ENCODE data around the gene VASH2.
"Not testable (repeated sequence)": the region's sequence is repeated elsewhere in the genome, so short reads cannot be mapped to it uniquely, and the experiment has no call there.

The VASH2 gene

DNA sequence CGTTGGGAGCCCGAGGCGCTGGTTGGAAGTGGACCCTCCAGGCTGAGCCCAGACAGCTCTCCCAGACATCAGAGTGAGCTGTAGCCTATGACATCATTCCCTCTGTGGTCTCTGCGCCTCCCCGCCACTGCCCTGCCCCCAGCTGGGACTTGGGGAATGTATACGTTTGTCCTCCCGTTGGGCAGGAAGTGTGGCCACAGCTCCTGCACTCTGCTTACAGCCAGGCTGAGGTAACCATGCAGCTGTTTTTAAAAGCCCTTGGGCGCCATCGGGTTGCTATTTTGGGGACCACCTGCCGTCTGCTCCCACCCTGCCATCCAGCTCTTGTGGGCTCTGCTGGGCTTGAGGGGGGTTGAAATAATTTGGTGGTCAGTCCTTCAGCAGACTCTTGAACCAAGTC lies 7.8 kb downstream of the VASH2 start:
- DNase-seq = no peak

DNA sequence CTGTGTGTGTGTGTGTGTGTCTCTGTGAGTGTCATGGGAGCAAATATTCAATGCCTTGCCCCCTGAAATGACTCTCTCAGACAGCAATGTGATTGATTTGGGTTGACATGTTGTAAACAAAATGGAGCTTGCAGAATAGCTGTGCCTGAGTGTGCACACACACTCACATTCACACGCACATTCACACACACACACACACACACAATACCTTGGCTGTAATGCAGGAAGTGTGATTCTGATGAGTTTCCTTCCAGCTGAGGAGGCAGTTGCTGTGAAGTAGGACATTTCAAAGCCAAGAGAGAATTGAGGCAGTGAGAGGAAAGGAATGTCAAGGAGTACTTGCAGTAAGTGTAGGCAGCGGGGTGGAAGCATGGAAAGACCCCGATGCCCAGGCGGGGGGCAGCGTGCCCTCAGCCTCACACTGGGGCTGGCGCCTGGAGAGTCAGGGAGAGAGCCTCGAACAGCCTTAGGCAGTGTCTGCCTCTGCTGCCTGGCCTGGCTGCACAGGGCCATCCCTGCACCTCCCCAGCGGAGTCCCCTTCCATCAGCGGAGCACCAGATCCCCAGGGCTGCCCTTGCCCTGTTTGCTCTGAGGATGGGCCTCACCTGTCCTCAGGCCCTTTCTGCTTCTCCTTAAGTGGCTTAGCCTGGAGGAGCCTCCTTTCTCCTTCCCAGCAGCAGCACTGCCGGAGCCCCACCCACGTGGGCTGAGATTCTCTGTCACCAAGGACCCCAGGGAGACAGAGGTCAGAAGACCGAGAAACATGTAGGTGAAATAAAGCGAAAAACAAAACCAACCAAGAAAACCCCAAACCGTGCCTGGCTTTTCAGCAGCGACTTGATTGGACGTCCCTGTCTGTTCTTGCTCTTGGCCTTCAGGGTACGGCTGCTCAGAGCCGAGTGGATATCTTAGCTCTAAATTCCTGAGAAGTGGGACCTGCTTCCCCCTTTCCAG lies 9.2 kb downstream of the VASH2 start:
- DNase-seq = no peak

DNA sequence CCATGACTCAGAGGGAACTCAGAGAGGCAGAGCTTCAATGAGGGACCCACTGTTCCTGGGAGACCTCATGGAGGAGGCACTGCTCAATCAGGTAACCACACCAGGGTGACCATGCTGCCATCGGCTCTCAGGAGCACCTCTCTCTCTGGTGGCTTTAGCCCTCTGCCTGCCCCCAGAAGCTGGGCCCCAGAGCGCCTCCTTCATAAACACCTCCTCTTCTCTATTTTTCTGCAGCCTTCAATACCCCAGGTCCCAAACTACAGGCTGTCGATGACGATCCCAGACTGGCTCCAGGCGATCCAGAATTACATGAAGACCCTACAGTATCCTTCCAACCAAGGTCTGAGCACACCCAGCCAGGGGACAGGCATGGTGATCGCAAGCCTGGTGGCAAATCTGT lies 10.6 kb downstream of the VASH2 start:
- DNase-seq = no peak

DNA sequence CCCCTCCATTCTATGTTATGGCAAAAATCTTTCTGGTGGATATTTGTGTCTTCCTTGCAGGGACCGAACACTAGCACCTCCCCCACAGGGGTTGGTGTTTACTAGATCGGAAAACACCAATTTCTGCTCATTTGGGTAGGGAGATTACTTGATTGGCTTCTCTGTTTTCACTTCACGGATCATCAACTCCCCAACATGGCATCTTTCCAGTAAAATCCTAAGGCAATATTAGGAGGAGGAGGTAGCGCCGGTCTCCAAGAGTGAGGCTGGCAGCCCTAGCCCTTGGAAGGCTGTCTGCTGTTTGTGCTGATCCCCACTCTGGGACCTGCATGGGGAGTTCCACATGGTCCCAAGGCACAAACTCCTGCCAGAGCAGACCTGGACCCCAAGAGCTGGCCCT lies 12.2 kb downstream of the VASH2 start:
- DNase-seq = no peak

DNA sequence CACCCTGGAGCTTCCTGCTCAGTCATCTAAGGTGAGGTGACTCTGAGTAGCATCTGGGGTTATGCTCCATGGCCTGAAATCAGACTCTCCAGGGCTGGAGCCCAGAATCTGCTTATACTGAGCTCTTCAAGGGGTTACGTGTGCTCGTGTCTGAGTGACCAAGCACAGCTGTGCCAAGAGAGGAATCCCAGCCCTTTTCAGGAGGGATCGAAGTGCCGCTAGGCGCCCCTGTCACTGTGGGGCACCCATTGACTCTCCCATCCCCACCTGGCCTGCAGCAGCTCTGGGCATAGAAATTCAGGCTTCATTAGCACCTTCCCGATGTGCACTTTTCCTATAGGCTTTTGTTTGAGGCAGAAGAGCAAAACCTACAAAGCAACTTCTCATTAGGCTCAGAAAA lies 13.8 kb downstream of the VASH2 start:
- no peak for DNase-seq

DNA sequence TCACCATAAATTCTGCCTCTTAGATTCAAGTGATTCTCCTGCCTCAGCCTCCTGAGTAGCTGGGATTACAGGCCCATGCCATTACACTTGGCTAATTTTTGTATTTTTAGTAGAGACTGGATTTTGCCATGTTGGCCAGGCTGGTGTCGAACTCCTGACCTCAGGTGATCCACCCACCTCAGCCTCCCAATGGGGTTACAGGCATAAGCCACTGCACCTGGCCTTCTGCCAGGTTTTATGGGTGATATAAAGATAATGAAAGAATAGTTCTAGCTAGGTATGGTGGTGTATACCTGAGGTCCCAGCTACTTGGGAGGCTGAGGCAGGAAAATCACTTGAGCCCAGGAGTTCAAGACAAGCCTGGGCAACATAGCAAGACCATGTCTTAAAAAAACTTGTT lies 14.7 kb downstream of the VASH2 start:
- not testable (repeated sequence) for DNase-seq

DNA sequence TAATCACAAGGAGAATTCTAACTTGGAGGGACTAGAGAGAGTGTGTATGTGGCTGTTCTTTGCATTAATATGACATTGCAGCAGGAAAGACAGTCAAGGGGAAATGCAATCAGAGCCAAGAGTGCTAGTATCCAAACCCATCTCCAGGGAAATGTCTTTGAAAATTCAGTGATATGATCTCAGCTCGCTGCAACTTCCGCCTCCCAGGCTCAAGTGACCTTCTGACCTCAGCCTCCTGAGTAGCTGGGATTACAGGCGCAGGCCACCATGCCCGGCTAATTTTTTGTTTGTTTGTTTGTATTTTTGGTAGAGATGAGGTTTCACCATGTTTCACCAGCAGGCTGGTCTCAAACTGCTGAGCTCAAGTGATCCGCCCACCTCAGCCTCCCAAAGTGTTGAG lies 16.3 kb downstream of the VASH2 start:
- DNase-seq = no peak

DNA sequence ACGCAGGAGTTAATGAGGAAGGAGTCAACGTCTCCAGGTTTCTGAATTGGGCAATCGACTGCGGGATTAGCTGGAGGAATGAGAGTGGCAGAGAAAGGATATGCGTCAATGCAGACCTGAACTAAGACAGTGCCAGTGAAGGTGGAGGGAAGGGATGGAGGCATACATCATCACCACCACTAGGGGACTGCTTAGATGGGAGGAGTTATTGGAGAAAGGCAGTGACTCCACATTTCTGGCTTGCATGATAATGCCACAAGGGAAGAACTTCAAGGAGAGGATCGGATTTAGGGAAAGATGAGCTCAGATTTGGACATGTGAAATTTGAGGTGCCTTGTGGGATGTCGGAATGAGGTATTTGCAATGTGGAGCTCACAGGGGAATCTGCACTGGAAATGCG lies 17.5 kb downstream of the VASH2 start:
- no peak for DNase-seq

DNA sequence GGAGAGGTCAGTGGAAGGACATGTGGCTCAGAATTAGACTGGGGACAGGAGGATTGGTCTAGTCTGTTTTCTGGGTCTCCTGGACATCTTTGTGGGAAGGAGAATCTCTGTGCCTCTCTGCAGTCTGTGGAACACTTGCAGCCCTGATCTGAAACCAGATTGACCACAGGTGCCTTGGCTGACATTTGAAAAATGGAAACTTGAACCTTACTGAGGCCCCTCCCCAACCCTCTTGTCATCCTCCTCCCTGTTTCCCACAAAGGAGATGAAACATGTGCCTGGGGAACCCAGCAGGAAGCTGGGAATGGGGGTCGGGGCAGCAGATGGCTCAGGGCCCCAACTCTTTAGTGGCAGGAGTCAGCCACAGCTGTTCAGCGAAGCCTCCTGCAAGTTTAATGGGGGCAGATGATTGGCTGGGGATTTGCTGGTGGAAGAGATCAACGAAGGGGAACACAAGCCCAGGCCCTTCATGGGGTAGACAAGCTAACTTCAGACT lies 18.1 kb downstream of the VASH2 start:
- no peak for DNase-seq

DNA sequence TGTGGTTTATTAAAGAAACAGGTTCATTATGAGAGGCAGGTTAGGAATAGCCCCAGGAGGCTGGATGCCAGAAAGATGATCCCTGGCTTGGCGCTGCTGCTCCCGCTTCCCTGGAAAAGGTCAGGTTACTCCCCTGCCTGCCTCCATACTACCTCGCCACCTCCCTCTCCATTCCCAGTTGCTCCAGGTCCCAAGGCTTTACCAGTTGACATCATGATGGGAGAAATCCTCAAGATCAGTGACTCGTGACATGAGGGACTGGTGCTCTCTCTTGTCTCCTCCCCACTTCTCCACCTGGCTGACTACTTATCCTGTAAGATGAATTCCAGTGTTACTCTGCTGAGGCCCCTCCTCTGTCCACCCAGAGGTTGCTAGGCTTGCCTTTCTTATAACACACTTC lies 19.7 kb downstream of the VASH2 start:
- no peak for DNase-seq

DNA sequence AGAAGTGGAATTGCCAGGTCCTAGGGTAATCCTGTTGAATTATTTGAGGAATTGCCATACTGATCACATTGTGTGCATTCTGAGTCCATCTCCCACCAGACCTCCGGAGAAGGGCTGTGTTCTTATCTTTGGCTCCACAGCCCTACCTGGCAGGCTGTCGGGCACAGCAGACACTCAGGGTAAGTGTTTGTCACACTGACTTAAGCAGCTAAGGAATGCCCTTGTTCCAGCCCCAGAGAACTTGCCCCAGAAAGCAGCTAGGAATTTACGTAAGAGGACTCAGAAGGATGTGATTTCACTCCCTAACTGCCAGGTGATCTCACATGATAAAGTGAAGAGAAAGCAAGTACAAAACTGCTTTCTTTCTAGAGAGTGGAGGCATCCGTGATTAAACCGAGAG lies 21.0 kb downstream of the VASH2 start:
- DNase-seq = no peak

DNA sequence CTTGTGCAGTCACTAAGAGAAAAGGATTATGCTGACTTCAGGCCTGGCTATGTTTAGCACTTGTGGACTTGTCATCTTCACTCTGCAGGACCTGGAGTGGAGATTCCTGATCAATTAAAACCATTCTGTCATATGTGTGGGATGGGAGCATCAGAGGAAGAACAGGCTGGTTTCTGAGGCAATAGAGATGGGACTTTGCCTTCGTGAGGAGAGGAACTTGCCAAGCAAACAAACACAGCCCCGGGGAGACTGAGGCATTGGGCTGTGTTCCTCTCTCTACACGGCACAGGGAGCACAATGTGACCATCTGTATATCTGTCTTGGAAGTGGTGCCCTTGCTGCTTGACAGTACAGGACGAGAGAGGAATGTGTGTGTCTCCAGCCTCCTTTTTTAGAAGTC lies 23.1 kb downstream of the VASH2 start:
- no peak for DNase-seq

DNA sequence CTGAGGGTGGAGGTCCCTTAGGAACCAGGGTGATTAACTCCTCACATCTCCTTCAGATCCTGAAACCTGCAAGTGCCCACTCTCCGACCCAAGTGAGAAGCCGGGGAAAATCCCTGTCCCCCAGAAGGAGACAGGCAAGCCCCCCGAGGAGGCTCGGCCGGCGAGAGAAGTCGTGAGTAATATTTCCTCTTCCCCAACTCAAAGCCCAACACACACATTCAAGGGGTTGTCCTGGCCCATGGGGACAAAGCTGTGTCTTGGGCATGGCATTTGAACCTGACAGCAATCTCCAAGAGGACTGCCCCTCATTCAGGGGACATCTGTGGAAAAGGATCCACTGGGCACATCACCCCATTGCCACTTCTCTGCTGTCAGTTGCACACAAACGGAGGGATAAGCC lies 23.6 kb downstream of the VASH2 start:
- DNase-seq = no peak

DNA sequence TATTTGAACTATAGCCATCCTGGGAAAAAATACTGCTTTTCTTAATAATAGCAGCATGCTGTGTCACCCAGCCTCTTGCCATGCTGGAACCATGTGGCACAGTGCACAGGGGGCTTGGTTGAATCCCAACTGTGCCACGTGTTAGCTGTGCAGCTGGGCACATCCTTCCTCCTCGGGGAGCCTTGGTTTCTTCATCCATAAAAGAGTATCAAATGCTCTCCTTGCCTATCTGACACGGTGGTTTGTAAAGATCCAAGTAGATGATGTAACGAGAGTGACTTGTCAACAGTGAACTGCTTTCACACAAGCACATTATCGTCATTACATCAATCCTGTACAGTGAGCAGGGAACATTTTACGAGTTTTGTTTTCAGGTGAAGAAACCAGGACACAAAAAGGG lies 24.4 kb downstream of the VASH2 start:
- no peak for DNase-seq

DNA sequence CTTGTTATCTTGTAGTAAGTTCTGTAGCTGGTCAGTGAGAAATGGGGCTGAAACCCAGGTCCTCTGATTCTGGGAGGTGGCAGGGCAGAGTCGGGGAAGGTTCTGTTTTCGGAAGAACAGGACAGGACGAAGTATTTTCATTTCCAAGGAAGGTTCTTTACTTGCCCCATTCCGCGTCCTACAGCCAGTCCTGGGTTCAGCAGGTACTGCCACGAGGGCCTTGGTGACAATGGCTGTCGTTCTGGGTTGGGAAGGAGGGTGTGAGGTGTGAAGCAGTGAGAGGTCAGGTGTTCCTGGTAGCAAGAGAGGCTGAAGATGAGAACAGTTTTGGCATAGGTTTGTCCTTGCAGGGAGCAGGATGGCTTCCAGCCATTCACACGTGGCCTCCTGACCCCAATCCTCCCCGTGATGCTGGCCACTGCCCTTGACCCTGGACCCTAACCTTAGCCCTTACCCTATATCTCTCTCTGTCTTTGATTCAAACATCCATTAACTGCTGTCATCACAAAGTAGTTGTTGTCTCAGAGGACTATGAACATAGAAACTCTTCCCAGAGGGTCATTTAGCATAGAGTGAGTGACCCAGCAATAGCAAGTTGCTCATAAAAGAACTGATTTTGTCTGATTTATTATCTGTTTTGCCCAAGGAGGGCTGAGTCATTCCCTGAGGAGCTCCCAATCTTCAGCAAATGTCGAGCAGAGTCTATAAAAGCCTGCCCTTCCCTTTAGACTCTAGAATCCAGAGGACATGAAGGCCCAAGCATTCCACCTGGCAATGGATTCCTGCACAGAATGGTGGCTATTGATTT lies 25.0 kb downstream of the VASH2 start:
- DNase-seq = no peak

DNA sequence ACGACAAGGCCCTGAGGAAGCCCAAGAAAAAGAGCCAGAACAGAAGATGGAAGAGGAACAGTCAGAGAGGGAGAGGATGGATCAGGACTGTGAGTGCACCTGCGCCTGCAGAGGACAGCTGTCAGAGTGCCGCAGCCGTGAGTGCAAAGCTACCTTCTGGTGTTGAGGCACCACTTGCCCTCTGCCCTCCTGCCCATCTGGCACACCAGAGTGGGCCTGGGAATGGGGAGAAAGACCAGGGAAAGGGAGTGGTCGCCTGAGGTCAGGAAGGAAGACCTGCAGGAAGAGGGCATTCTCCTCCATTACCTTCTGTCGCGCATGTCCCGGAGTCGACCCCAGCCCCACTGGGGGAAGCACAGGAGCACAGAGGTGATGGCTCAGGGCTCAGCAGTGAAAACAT lies 26.2 kb downstream of the VASH2 start:
- DNase-seq = no peak

DNA sequence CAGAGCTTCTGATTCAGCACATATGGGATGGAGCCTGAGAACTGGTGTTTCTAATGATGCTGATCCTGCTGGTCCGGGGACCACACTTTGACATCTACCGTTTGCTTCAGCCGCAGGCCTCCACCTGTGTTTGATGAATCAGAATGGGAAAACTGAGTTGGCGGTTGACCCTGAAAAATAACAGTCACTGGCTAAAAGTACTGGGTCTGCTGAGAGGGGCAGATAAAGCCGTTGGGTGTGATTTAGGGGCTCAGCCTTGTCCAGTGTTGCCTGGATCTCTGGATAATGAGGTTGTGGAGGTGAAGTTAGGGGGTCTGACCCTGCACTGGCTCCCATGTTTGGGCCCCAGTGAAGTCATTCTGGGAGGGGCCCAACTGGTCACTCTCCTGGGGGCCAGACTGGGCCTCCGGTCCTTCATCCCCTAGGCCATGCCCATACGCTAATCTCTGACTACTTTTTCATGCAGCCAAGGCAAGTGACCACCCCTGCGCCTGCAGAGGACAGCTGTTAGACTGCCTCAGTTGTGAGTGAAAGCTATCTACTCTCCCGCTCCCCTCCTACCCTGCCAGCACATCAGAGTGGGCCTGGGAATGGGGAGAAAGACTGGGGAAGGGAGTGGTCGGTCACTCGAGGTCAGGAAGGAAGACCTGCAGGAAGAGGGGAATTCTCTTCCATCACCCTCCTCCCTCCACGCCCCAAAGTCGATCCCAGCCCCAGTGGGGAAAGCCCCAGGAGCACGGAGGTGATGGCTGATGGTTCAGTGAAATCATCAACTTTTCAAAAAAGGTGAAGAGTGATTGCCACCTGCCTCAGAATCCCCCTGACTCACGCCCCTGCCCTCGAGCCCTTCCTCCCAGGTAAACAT lies 27.7 kb downstream of the VASH2 start:
- DNase-seq = no peak

DNA sequence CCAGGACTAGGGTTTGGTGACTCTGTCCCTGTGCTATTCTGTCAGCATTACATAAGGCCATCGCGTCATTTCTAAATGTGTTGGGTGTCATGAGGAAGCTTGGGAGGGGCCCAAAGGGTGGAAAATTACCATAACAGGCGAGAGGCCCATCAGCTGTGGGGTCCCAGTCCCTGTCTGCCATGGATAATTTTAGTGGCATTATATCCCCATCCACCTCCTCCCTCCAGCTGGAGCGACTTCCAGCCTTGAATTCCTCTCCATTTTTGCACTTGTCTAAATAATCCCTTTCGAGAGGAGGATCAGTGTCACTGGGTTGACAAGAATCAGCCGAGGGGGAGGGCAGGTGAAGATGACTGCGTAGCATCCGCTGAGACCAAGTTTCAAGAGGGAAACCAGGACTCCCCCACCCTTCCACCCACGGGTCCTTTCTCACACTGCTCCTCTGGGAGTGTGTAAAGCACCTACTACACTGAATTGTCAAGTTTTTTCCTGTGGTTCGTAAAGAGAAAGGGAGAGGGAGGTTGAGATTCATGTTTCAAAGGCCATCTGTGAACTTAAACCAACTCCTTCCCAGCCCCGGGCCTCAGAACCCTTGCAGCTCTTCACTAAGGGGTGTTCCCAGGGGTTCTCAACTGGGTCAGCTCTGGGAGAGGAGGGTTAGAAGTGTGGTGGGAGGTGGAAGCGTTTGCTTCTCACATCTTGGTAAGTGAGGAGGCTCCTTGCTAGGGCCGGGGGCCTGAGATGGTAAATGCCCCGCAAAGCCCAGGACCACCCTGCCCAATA lies 29.2 kb downstream of the VASH2 start:
- DNase-seq = no peak

DNA sequence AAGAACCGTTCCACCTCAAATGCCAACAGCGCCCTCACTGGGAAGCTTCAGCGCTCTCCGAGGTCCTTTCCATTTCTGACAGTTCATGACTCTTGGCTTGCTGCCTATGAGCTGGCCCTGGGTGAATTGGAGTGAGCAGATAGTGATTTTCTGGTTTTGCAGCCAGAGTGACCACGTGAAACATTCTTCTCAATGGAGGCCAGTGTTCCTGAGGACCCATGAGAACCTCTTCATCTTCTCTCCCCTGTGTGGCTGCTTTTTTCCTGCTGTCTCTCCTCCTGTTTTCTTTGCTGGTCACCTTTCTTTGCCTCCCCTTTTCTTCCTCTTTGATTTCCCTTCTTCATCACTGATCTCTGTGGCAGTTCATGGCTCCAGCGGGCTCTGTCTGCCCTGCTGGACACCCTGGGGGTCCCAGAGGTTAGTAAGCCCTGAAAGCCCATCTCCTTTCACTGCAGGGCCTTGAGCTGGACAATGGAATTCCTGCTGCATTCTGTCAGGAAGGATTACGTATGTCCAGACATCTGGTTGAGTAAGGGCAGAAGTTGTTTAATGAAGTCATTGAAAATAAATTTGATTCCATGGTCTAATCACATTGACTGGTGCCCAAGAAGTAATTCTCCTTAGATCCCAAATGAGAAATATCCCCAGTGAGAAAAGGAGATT lies 29.9 kb downstream of the VASH2 start:
- DNase-seq = no peak

DNA sequence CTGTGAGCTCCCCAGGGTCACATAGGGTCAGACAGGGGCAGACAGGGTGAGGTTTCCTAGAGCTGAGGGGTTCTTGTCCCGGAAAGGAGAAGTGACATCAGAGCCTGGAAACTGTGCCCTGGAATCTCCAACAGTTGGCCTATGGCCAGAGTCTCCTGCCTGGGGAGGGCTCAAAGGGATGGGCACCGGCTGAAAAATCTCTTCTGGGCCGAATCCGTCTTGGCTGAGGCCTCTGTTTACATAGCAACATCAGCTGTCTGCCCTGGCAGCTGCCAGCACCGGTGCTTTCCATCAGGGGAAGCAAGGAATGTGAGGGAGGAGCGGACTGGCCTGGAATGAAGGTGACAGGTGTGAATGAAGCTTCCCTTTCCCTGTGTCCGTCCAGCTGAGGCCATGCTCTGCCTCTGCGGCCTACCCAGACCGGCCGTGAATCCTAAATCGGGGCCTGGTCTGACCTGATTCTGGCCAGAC lies 30.7 kb downstream of the VASH2 start:
- DNase-seq = no peak

DNA sequence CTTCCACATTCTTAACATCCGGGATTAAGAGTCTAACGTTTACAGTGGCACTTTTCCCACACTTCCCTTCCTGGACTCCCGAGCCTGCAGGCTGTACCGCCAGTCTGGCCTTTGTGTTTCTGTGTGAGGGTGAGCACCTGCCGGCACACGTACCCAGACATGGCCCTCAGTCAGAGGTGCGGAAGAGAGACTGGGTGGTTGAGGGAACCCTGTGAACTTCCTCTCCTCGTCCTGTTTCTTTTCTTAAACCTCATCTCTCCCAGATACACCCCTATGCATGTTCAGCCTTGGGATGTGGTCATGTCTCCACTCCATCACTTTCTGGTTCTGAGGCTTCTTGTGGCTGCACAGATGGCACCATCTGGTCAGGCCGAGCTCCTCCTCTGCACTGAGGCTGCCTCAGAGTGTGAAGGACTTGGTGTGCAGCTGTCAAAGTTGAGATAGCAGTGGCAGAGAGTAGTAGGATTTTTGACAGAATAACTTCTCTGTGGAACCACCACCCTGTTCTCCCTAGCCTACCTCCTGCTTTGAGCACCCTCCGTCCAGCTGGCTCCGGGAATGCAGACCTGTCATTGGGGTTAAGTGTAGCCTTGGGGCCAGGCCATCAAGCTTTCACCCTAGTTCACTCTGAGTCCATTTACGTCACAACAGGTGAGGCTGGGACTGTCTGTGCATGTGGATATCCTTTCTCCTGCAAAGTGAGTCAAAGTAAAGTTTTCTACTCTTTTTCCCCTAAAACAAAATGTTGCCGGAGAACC lies 31.4 kb downstream of the VASH2 start:
- no peak for DNase-seq

Data from effector CD8-positive, alpha-beta T cell (primary cell).